Muscle layer of duodenum (tissue), 2 donors: ENCODE measurements around the gene SERPINA9.

ENCODE experiments used
- H3K27ac ChIP-seq: one replicate; pipeline ENCODE4 v1.7.0; 2013; ENCODE audit warnings: mild to moderate bottlenecking, low read length
- H3K27me3 ChIP-seq: one replicate; pipeline ENCODE4 v1.7.0; 2013; ENCODE audit warnings: low read depth, mild to moderate bottlenecking, control low read depth, low read length
- H3K36me3 ChIP-seq, 2 donors: one replicate each; pipeline ENCODE4 v1.7.0; 2013; ENCODE audit warnings: low read length in 2 of 2, control low read depth in 1 of 2, mild to moderate bottlenecking in 1 of 2; ENCODE audit not compliant: insufficient read depth in 2 of 2, control insufficient read depth in 1 of 2
- H3K4me1 ChIP-seq, 2 donors: one replicate each; pipeline ENCODE4 v1.7.0; 2013; ENCODE audit warnings: low read length in 2 of 2, mild to moderate bottlenecking in 2 of 2, control low read depth in 1 of 2, moderate library complexity in 1 of 2; ENCODE audit not compliant: insufficient read depth in 2 of 2, control insufficient read depth in 1 of 2
- H3K4me3 ChIP-seq, 2 donors: one replicate each; pipeline ENCODE4 v1.7.0; 2013; ENCODE audit warnings: low read length in 2 of 2, low read depth in 1 of 2, mild to moderate bottlenecking in 1 of 2
- H3K9me3 ChIP-seq, 2 donors: one replicate each; pipeline ENCODE4 v1.7.0; 2013; ENCODE audit warnings: low read length in 2 of 2, control low read depth in 1 of 2, mild to moderate bottlenecking in 1 of 2; ENCODE audit not compliant: control insufficient read depth in 1 of 2
- donor health status: healthy.

Gene SERPINA9

GRCh38 chr14:94472842-94473241 is 3.2 kb downstream of the SERPINA9 start:
- H3K4me3 ChIP-seq, result no peak overlapping the region
- no peaks in the 10 kb centered on the region for H3K27me3 ChIP-seq
- no peaks in the 10 kb centered on the region for H3K4me1 ChIP-seq
- no peaks in the 10 kb centered on the region for H3K36me3 ChIP-seq
- H3K27ac ChIP-seq, result no peak overlapping the region
- H3K9me3 ChIP-seq, result peaks cover 0 to 5% of the 10 kb centered on the region in 2 donors

- no peak overlapping the region for H3K4me3 ChIP-seq
- no peaks in the 10 kb centered on the region for H3K9me3 ChIP-seq
- no peaks in the 10 kb centered on the region for H3K36me3 ChIP-seq
- no peaks in the 10 kb centered on the region for H3K27me3 ChIP-seq
- no peak overlapping the region for H3K27ac ChIP-seq
- no peaks in the 10 kb centered on the region for H3K4me1 ChIP-seq
These were observed 5.0 kb downstream of the SERPINA9 start for GRCh38 chr14:94471045-94471444.

GRCh38 chr14:94470311-94470710 is 5.7 kb downstream of the SERPINA9 start:
- no peaks in the 10 kb centered on the region for H3K27me3 ChIP-seq
- H3K36me3 ChIP-seq, result no peaks in the 10 kb centered on the region
- H3K4me3 ChIP-seq, result no peak overlapping the region

GRCh38 chr14:94469261-94469660 is 6.7 kb downstream of the SERPINA9 start:
- H3K27me3 ChIP-seq, result no peaks in the 10 kb centered on the region
- H3K27ac ChIP-seq, result no peak overlapping the region
- H3K4me1 ChIP-seq, result no peaks in the 10 kb centered on the region
- H3K36me3 ChIP-seq, result no peaks in the 10 kb centered on the region
- H3K9me3 ChIP-seq, result peaks cover 4 to 9% of the 10 kb centered on the region in 2 donors
- H3K4me3 ChIP-seq, result no peak overlapping the region

More at GRCh38 chr14:94470311-94470710, 5.7 kb downstream of the SERPINA9 start:
- no peaks in the 10 kb centered on the region for H3K4me1 ChIP-seq
- peaks cover 0 to 3% of the 10 kb centered on the region in 2 donors for H3K9me3 ChIP-seq
- no peak overlapping the region for H3K27ac ChIP-seq

GRCh38 chr14:94467728-94468520 is 8.1 kb downstream of the SERPINA9 start:
- H3K9me3 ChIP-seq, result peaks cover 4 to 9% of the 10 kb centered on the region in 2 donors
- no peaks in the 10 kb centered on the region for H3K4me1 ChIP-seq
- no peak overlapping the region for H3K27ac ChIP-seq
- H3K36me3 ChIP-seq, result no peaks in the 10 kb centered on the region
- no peak overlapping the region for H3K4me3 ChIP-seq
- H3K27me3 ChIP-seq, result no peaks in the 10 kb centered on the region

- Histone ChIP-seq H3K36me3 (no peaks in the 10 kb centered on the region), H3K27me3 (no peaks in the 10 kb centered on the region), H3K27ac (no peak overlapping the region)
These were observed 9.2 kb downstream of the SERPINA9 start for GRCh38 chr14:94466706-94467370.

GRCh38 chr14:94465042-94465441 is 11.0 kb downstream of the SERPINA9 start:
- no peaks in the 10 kb centered on the region for H3K36me3 ChIP-seq
- no peak overlapping the region for H3K27ac ChIP-seq
- H3K27me3 ChIP-seq, result no peaks in the 10 kb centered on the region
- H3K4me3 ChIP-seq, result no peak overlapping the region
- H3K4me1 ChIP-seq, result no peaks in the 10 kb centered on the region
- peaks cover 4 to 9% of the 10 kb centered on the region in 2 donors for H3K9me3 ChIP-seq

More at GRCh38 chr14:94466706-94467370, 9.2 kb downstream of the SERPINA9 start:
- peaks cover 4 to 9% of the 10 kb centered on the region in 2 donors for H3K9me3 ChIP-seq
- H3K4me3 ChIP-seq, result no peak overlapping the region
- H3K4me1 ChIP-seq, result no peaks in the 10 kb centered on the region

GRCh38 chr14:94464290-94464689 is 11.7 kb downstream of the SERPINA9 start:
- no peaks in the 10 kb centered on the region for H3K27me3 ChIP-seq
- H3K9me3 ChIP-seq, result peaks cover 4 to 9% of the 10 kb centered on the region in 2 donors
- no peak overlapping the region for H3K27ac ChIP-seq
- H3K4me1 ChIP-seq, result no peaks in the 10 kb centered on the region
- no peak overlapping the region for H3K4me3 ChIP-seq
- H3K36me3 ChIP-seq, result no peaks in the 10 kb centered on the region

GRCh38 chr14:94462763-94463572 is 13.0 kb downstream of the SERPINA9 start:
- no peak overlapping the region for H3K4me3 ChIP-seq
- peaks cover 4 to 19% of the 10 kb centered on the region in 2 donors for H3K9me3 ChIP-seq
- H3K27me3 ChIP-seq, result no peaks in the 10 kb centered on the region
- no peaks in the 10 kb centered on the region for H3K4me1 ChIP-seq
- no peak overlapping the region for H3K27ac ChIP-seq
- H3K36me3 ChIP-seq, result no peaks in the 10 kb centered on the region

GRCh38 chr14:94462219-94462551 is 13.8 kb downstream of the SERPINA9 start:
- Histone ChIP-seq H3K4me1 (no peaks in the 10 kb centered on the region), H3K4me3 (no peak overlapping the region), H3K36me3 (no peaks in the 10 kb centered on the region), H3K27ac (no peak overlapping the region), H3K27me3 (no peaks in the 10 kb centered on the region), H3K9me3 (peaks cover 4 to 22% of the 10 kb centered on the region in 2 donors)

- H3K4me3 ChIP-seq, result no peak overlapping the region
- peaks cover 4 to 23% of the 10 kb centered on the region in 2 donors for H3K9me3 ChIP-seq
- no peaks in the 10 kb centered on the region for H3K4me1 ChIP-seq
- H3K36me3 ChIP-seq, result no peaks in the 10 kb centered on the region
- no peak overlapping the region for H3K27ac ChIP-seq
- H3K27me3 ChIP-seq, result no peaks in the 10 kb centered on the region
These were observed 14.3 kb downstream of the SERPINA9 start for GRCh38 chr14:94461526-94462218.
